H9 (cell line): ENCODE measurements around the gene CATSPERB. TPM values are rescaled to one million over a fixed set of nuclear protein-coding genes. Genes with fewer than 3 reads are reported as not detected.

Experiments
- DNase-seq: peaks from one replicate; pipeline ENCODE4 v3.0.0-alpha.2; 2017
- H2AFZ ChIP-seq: one replicate; pipeline ENCODE4 v1.6.1; 2013; ENCODE audit warnings: mild to moderate bottlenecking, low read length, control low read depth, moderate library complexity
- H2AK5ac ChIP-seq: 2 replicates; pipeline ENCODE4 v1.6.1; 2013; ENCODE audit warnings: low read length, control low read depth, mixed read lengths; ENCODE audit not compliant: insufficient read length
- H2BK120ac ChIP-seq: one replicate; pipeline ENCODE4 v1.6.1; 2013; ENCODE audit warnings: low read depth, mild to moderate bottlenecking, low read length, control low read depth, inconsistent platforms; ENCODE audit not compliant: poor library complexity, severe bottlenecking
- H2BK12ac ChIP-seq: 2 replicates; pipeline ENCODE4 v1.6.1; 2013; ENCODE audit warnings: low read length, control low read depth, mixed read lengths, low read depth; ENCODE audit not compliant: insufficient read length
- H2BK15ac ChIP-seq: 2 replicates; pipeline ENCODE4 v1.6.1; 2013; ENCODE audit warnings: low read depth, low read length, control low read depth
- H2BK20ac ChIP-seq: one replicate; pipeline ENCODE4 v1.6.1; 2013; ENCODE audit warnings: low read depth, mild to moderate bottlenecking, low read length, control low read depth, inconsistent platforms; ENCODE audit not compliant: poor library complexity, severe bottlenecking
- H2BK5ac ChIP-seq: 2 replicates; pipeline ENCODE4 v1.6.1; 2013; ENCODE audit warnings: low read length, control low read depth, mixed read lengths; ENCODE audit not compliant: insufficient read length
- H3K14ac ChIP-seq: 2 replicates; pipeline ENCODE4 v1.6.1; 2013; ENCODE audit warnings: low read length, control low read depth; ENCODE audit not compliant: insufficient read depth
- H3K18ac ChIP-seq: 2 replicates; pipeline ENCODE4 v1.6.1; 2013; ENCODE audit warnings: low read depth, mild to moderate bottlenecking, mixed read lengths, low read length, control low read depth; ENCODE audit not compliant: insufficient read length
- H3K23ac ChIP-seq: 2 replicates; pipeline ENCODE4 v1.6.1; 2013; ENCODE audit warnings: low read length, control low read depth, mixed read lengths, low read depth; ENCODE audit not compliant: insufficient read length
- H3K23me2 ChIP-seq: 2 replicates; pipeline ENCODE4 v1.6.1; 2013; ENCODE audit warnings: low read depth, mild to moderate bottlenecking, mixed read lengths, low read length, control low read depth; ENCODE audit not compliant: insufficient read length, poor library complexity, severe bottlenecking
- H3K27ac ChIP-seq: 2 replicates; pipeline ENCODE4 v1.5.1; 2013; ENCODE audit warnings: low read length, control low read depth, mixed read lengths, low read depth; ENCODE audit not compliant: insufficient read length
- H3K27me3 ChIP-seq: 2 replicates; pipeline ENCODE4 v1.6.1; 2013; ENCODE audit warnings: low read length, control low read depth, inconsistent platforms; ENCODE audit not compliant: insufficient read depth
- H3K4ac ChIP-seq: 2 replicates; pipeline ENCODE4 v1.6.1; 2013; ENCODE audit warnings: low read depth, mild to moderate bottlenecking, control low read depth, inconsistent platforms, low read length, moderate library complexity
- H3K4me1 ChIP-seq: 2 replicates; pipeline ENCODE4 v1.6.1; 2013; ENCODE audit warnings: low read length, control low read depth, inconsistent platforms; ENCODE audit not compliant: insufficient read depth
- H3K4me2 ChIP-seq: 2 replicates; pipeline ENCODE4 v1.6.1; 2013; ENCODE audit warnings: low read length, control low read depth, mixed read lengths; ENCODE audit not compliant: insufficient read length, insufficient read depth
- H3K56ac ChIP-seq: 2 replicates; pipeline ENCODE4 v1.6.1; 2013; ENCODE audit warnings: low read depth, mild to moderate bottlenecking, mixed read lengths, low read length, control low read depth; ENCODE audit not compliant: insufficient read length
- H3K79me1 ChIP-seq: 2 replicates; pipeline ENCODE4 v1.6.1; 2013; ENCODE audit warnings: low read depth, mild to moderate bottlenecking, moderate library complexity, low read length, control low read depth, inconsistent platforms; ENCODE audit not compliant: insufficient read depth, poor library complexity, severe bottlenecking
- H3K79me2 ChIP-seq: 2 replicates; pipeline ENCODE4 v1.6.1; 2013; ENCODE audit warnings: low read length, control low read depth, inconsistent platforms; ENCODE audit not compliant: insufficient read depth
- H3K9ac ChIP-seq: 2 replicates; pipeline ENCODE4 v1.6.1; 2013; ENCODE audit warnings: low read length, control low read depth, mixed read lengths; ENCODE audit not compliant: insufficient read length; ENCODE audit errors: extremely low read depth
- H3K9me3 ChIP-seq: one replicate; pipeline ENCODE4 v1.6.1; 2013; ENCODE audit warnings: low read depth, low read length, inconsistent platforms; ENCODE audit not compliant: control insufficient read depth
- H3T11ph ChIP-seq: one replicate; pipeline ENCODE4 v1.6.1; 2013; ENCODE audit warnings: mild to moderate bottlenecking, low read length, control low read depth, inconsistent platforms
- H4K20me1 ChIP-seq: one replicate; pipeline ENCODE4 v1.6.1; 2013; ENCODE audit not compliant: control insufficient read depth, insufficient read length, insufficient read depth
- H4K5ac ChIP-seq: 2 replicates; pipeline ENCODE4 v1.6.1; 2013; ENCODE audit warnings: low read depth, mild to moderate bottlenecking, mixed read lengths, low read length, control low read depth; ENCODE audit not compliant: insufficient read length
- H4K8ac ChIP-seq: replicated peaks from 2 replicates; pipeline ENCODE4 v1.6.1; 2013; ENCODE audit warnings: low read length, control low read depth, mixed read lengths, low read depth; ENCODE audit not compliant: insufficient read length
- H4K91ac ChIP-seq: 2 replicates; pipeline ENCODE4 v1.6.1; 2013; ENCODE audit warnings: low read depth, mild to moderate bottlenecking, moderate library complexity, mixed read lengths, low read length, control low read depth; ENCODE audit not compliant: insufficient read length
- H3K27ac Mint-ChIP-seq, 3 experiments: 2 replicates in 2 of 3; 3 replicates in 1 of 3; pipeline ENCODE4 v1.8.0; 2020 to 2021; ENCODE audit warnings: mixed read lengths in 3 of 3, mild to moderate bottlenecking in 1 of 3, moderate library complexity in 1 of 3
- H3K27me3 Mint-ChIP-seq: 2 replicates; pipeline ENCODE4 v1.8.0; 2021; ENCODE audit warnings: low read depth, mild to moderate bottlenecking, moderate library complexity, mixed read lengths
- H3K36me3 Mint-ChIP-seq, 3 experiments: 2 replicates in 2 of 3; 3 replicates in 1 of 3; pipeline ENCODE4 v1.8.0; 2020 to 2021; ENCODE audit warnings: low read depth in 3 of 3, mixed read lengths in 3 of 3; ENCODE audit not compliant: insufficient read depth in 1 of 3
- H3K4me1 Mint-ChIP-seq, 2 experiments: 2 replicates each; pipeline ENCODE4 v1.8.0; 2020; ENCODE audit warnings: mixed read lengths in 2 of 2
- H3K4me3 Mint-ChIP-seq, 2 experiments: 2 replicates in 1 of 2; 3 replicates in 1 of 2; pipeline ENCODE4 v1.8.0; 2020 to 2021; ENCODE audit warnings: mild to moderate bottlenecking in 2 of 2, mixed read lengths in 2 of 2, moderate library complexity in 1 of 2
- H3K9me3 Mint-ChIP-seq, 2 experiments: 2 replicates in 1 of 2; 3 replicates in 1 of 2; pipeline ENCODE4 v1.8.0; 2020; ENCODE audit warnings: mild to moderate bottlenecking in 2 of 2, mixed read lengths in 2 of 2, moderate library complexity in 1 of 2
- CTCF ChIP-seq: fragments of 200-600 bp; sonication (generic); conservative IDR thresholded peaks from 3 replicates; pipeline ENCODE4 v1.8.0; 2021; ENCODE audit warnings: antibody characterized with exemption, mild to moderate bottlenecking
- WGBS: extraction: QIAGEN DNeasy Blood & Tissue Kit; methylation state at CpG from one replicate; pipeline ENCODE4 v1.1.7; 2013; ENCODE audit warnings: missing lambda C conversion rate, low lambda C conversion rate, mixed read lengths; ENCODE audit not compliant: insufficient read length; ENCODE audit errors: extremely low coverage; 5-methylcytosine and 5-hydroxymethylcytosine counted together
- total RNA-seq: library from RNA; stranded (reverse); gene quantifications from 2 replicates; pipeline ENCODE4 v1.2.1, GENCODE V29; 2021

CATSPERB gene
- total RNA-seq, 1 experiment from 2014 or later: 0.48 TPM

- WGBS: no CpG with 5 or more reads among the region's 2 CpGs
- no peak overlapping the region for H3K27ac ChIP-seq
These were observed 1.1 kb upstream of the CATSPERB start for GRCh38 chr14:91732859-91733477.

More at GRCh38 chr14:91732859-91733477, 1.1 kb upstream of the CATSPERB start:
- no peaks in the 10 kb centered on the region for H4K20me1 ChIP-seq
- H3K36me3 Mint-ChIP-seq: no peaks in the 10 kb centered on the region
- no peak overlapping the region for H3K14ac ChIP-seq
- no peak overlapping the region for H2AK5ac ChIP-seq
- H3K23me2 ChIP-seq: no peaks in the 10 kb centered on the region
- no peaks in the 10 kb centered on the region for H3K27me3 ChIP-seq
- no peaks in the 10 kb centered on the region for H3K4me1 ChIP-seq
- no peak overlapping the region for H3K4me3 Mint-ChIP-seq
- H4K5ac ChIP-seq: no peak overlapping the region
- H2BK15ac ChIP-seq: no peak overlapping the region
- H3K18ac ChIP-seq: no peak overlapping the region
- H3K56ac ChIP-seq: no peak overlapping the region
- no peak overlapping the region for H3K27ac Mint-ChIP-seq
- H3K9ac ChIP-seq: no peak overlapping the region
- H3K9me3 ChIP-seq: no peaks in the 10 kb centered on the region
- H4K8ac ChIP-seq: no peak overlapping the region
- H2AFZ ChIP-seq: no peak overlapping the region
- H2BK120ac ChIP-seq: no peak overlapping the region
- H3K27me3 Mint-ChIP-seq: no peaks in the 10 kb centered on the region; the same call in 1 of the 2 replicates
- no peak overlapping the region for H3K4ac ChIP-seq
- no peak overlapping the region for H4K91ac ChIP-seq
- H3K4me2 ChIP-seq: no peak overlapping the region
- H3K79me1 ChIP-seq: no peaks in the 10 kb centered on the region
- no peaks in the 10 kb centered on the region for H3K4me1 Mint-ChIP-seq
- no peak overlapping the region for H3T11ph ChIP-seq
- TF ChIP-seq CTCF: no peak
- H2BK12ac ChIP-seq: no peak overlapping the region
- DNase-seq: no peak
- no peak overlapping the region for H2BK20ac ChIP-seq
- no peak overlapping the region for H2BK5ac ChIP-seq
- H3K79me2 ChIP-seq: no peaks in the 10 kb centered on the region
- H3K23ac ChIP-seq: no peak overlapping the region
- no peaks in the 10 kb centered on the region for H3K9me3 Mint-ChIP-seq
